ENCODE measurements around the gene ZNF138.

The ZNF138 gene

DNA sequence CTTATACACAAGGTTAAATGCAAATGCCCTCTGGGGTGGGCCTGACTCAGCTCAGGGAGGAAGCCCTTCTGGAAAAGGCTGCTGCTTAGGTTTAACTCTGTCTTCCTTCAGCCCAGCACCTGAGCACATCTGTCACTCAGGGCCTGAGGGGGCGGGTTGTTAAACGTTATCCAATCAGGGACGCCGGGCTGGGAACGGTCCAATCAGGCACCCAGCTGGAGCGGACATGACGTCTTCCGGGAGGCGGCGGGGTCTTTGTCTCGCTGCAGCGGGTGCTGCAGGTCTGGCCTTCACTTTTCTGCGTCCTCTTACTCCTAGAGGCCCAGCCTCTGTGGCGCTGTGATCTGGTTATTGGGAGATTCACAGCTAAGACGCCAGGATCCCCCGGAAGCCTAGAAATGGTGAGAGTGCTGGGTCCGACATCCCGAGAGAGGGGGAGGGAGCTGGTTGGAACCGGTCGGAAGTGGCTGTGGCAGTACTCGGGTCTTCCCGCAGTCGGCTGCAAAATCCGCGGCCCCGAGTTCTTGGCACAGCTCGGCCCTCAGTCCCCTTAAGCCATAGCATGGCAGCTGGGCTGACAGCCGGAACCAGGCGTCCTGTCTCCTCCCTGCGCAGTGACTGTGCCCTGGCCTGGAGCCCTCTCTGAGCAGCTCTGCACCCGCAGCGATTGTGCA lies at the start of gene ZNF138:
ZNF138 (plus strand) TSS at position 258 of the 674 bp plus-strand sequence; CDS start at position 399, 141 bp downstream.
- TF ChIP-seq GATA2 (IDR thresholded peaks at IDR 0.05; ENCODE audit: low read depth, low read length) (no peak; the same call in 1 of the 2 replicates), GATA3 (IDR thresholded peaks at IDR 0.05; ENCODE audit: low read depth, low read length) (no peak)

GRCh38 chr7:64744680-64745079 lies 49.5 kb upstream of the ZNF138 start:
- TF ChIP-seq GATA2 (IDR thresholded peaks at IDR 0.05; ENCODE audit: low read depth, low read length) (no peak), GATA3 (IDR thresholded peaks at IDR 0.05; ENCODE audit: low read depth, low read length) (no peak)

DNA sequence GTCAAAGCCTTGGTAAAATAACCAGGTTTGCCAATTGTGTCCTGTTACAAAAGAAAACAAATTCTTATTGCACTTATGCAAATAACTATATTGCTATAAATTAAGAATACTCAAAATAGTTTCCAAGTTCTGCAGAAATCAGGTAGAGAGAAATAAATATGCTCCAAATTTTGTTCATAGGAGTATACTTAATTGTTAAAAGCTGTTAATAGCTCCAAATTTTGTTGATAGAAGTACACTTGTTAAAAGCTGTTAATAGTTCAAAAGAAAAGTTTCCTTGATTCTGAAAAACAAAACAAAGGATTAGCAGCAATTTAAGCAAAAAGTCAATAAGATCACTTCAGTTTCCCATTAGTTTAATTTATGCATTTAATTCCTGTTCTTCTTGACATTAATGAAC lies 46.4 kb upstream of the ZNF138 start:
- TF ChIP-seq GATA3 (IDR thresholded peaks at IDR 0.05; ENCODE audit: low read depth, low read length) (no peak), GATA2 (IDR thresholded peaks at IDR 0.05; ENCODE audit: low read depth, low read length) (no peak)

GRCh38 chr7:64753032-64753431 lies 41.2 kb upstream of the ZNF138 start:
- TF ChIP-seq GATA3 (IDR thresholded peaks at IDR 0.05; ENCODE audit: low read depth, low read length), result no peak
- TF ChIP-seq GATA2 (IDR thresholded peaks at IDR 0.05; ENCODE audit: low read depth, low read length), result no peak

DNA sequence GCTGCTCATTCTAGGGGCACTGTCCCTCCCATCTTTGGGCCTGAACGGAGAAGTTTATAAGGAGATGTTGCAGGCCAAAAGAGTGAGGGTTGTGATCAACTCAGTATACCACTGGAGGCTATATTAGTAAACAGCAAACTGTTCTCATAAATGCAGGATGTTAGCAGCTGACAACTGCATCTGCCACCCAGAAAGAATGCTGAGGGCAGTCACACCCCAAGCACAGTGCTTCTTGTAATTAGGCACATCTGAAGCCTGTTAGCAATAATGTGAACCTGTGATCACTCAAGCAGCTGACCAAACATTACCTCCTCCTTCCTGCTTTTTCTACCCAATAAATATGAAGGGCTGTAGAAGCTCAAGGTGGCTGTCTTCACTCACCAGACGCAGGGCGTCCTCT lies 38.4 kb upstream of the ZNF138 start:
- no peak for TF ChIP-seq GATA2 (IDR thresholded peaks at IDR 0.05; ENCODE audit: low read depth, low read length)
- no peak for TF ChIP-seq GATA3 (IDR thresholded peaks at IDR 0.05; ENCODE audit: low read depth, low read length)

GRCh38 chr7:64758151-64758550 lies 36.1 kb upstream of the ZNF138 start:
- no peak for TF ChIP-seq GATA3 (IDR thresholded peaks at IDR 0.05; ENCODE audit: low read depth, low read length)
- no peak for TF ChIP-seq GATA2 (IDR thresholded peaks at IDR 0.05; ENCODE audit: low read depth, low read length)

- TF ChIP-seq GATA3 (IDR thresholded peaks at IDR 0.05; ENCODE audit: low read depth, low read length), result no peak
These were observed 25.4 kb upstream of the ZNF138 start for GRCh38 chr7:64768824-64769223.

DNA sequence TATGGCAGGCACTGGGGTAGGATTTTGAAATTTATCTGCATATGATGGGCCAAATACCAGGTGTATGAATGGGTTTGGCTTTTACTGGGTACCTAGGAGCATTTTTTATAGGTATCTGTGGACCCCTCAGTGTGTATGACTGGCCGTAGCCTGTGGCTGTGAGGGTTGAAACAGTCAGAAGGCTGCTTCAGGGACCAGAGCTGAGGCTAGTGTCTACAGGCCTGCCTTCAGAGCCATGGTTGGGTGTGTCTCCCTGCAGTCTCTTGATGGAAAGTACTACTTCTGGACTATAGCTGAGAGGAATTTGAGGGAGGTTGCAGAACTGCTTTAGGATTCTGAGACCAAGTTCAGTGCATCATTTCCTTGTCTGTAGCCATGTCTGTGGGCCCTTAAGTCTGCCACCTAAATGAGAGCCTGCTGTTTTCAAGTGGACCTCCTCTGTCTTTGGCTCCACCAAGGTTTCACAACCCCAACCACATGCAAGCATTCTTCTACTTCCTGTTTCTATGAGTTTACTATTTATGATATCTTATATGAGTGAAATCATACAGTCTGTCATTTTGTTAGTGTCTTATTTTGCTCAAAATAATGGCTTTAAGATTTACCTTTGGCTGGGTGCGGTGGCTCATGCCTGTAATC lies 19.9 kb upstream of the ZNF138 start:
- TF ChIP-seq GATA3 (IDR thresholded peaks at IDR 0.05; ENCODE audit: low read depth, low read length) (no peak), GATA2 (IDR thresholded peaks at IDR 0.05; ENCODE audit: low read depth, low read length) (no peak)

DNA sequence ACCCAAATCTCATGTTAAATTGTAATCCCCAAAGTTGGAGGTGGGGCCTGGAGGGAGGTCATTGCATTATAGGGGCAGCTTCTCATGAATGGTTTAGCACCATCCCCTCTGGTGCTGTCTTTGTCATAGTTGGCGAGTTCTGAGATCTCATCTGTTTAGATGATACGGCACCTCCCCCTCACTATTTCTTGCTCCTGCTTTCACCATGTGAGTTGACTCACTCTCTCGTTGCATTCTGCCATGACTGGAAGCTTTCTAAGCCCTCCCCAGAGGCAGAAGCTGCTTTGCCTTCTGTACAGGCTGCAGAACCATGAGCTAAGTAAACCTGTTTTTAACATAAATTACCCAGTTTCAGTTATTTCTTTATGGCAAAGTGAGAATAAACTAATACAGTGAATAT lies 18.9 kb upstream of the ZNF138 start:
- no peak for TF ChIP-seq GATA3 (IDR thresholded peaks at IDR 0.05; ENCODE audit: low read depth, low read length)
- no peak for TF ChIP-seq GATA2 (IDR thresholded peaks at IDR 0.05; ENCODE audit: low read depth, low read length)

DNA sequence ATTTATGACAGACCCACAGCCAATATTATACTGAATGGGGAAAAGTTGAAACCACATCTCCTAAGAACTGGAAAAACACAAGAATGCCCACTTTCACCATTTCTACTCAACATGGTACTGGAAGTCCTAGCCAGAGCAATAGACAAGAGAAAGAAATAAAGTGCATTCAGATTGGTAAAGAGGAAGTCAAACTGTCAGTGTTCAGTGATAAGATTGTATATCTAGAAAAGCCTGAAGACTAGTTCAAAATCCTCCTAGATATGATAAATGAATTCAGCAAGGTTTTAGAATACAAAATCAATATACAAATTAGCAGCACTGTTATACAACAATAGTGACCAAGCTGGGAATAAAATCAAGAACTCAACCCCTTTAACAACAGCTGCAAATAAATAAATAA lies 6.9 kb upstream of the ZNF138 start:
- TF ChIP-seq GATA3 (IDR thresholded peaks at IDR 0.05; ENCODE audit: low read depth, low read length), result no peak
- TF ChIP-seq GATA2 (IDR thresholded peaks at IDR 0.05; ENCODE audit: low read depth, low read length), result no peak

DNA sequence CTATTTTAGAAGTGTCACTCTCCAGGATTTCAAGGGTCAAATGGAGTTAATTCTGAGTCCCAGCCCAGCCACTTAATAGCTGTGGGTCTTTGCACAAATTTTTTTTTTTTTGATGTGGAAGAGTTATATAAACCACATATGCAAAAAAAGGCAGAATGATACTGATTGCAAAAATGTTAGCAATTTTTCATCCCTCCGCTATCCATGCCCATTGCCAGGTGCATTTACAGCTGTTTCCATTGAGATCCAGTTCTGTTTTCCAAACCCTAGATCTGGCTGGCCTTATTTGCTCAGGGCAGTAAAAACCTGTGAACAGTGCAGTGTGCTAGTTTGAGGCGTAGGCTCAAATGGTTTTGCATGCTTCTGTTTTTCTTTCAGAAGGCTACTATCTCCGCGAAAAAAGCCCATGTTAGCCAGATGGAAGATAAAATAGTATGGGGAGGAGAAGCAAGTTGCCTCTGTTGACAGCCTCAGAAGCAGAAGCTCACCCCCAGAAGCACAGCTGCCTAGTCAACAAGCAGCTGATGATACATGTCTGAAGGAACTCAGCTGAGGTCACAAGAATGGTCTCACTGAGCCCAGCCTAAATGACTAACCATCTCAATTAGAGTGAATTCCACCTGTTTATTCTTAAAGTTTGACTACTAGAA lies 997 bp upstream of the ZNF138 start:
- TF ChIP-seq GATA2 (IDR thresholded peaks at IDR 0.05; ENCODE audit: low read depth, low read length) (no peak), GATA3 (IDR thresholded peaks at IDR 0.05; ENCODE audit: low read depth, low read length) (no peak)

DNA sequence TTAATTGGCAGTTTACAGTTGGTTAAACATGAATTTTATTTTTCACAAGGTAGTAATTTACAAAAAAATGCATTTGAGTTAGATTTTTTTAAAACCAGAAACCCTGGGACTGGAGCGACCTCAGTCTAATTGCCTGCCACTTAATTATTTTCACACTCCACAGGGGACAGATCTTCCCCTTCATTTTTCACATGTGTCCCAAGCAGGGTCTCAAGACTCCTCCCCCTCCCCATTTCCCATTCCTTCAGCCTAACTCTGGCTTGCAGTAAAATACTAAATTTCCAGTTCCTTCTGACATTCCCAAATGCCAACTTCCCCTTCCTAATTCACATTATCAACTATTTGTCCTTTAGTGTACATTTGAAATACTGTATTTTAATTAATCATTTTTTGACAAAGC lies 948 bp downstream of the ZNF138 start:
- TF ChIP-seq GATA3 (IDR thresholded peaks at IDR 0.05; ENCODE audit: low read depth, low read length), result no peak
- TF ChIP-seq GATA2 (IDR thresholded peaks at IDR 0.05; ENCODE audit: low read depth, low read length), result no peak

- TF ChIP-seq GATA3 (IDR thresholded peaks at IDR 0.05; ENCODE audit: low read depth, low read length) (no peak), GATA2 (IDR thresholded peaks at IDR 0.05; ENCODE audit: low read depth, low read length) (no peak)
These were observed 8.5 kb downstream of the ZNF138 start for GRCh38 chr7:64802699-64803098.

DNA sequence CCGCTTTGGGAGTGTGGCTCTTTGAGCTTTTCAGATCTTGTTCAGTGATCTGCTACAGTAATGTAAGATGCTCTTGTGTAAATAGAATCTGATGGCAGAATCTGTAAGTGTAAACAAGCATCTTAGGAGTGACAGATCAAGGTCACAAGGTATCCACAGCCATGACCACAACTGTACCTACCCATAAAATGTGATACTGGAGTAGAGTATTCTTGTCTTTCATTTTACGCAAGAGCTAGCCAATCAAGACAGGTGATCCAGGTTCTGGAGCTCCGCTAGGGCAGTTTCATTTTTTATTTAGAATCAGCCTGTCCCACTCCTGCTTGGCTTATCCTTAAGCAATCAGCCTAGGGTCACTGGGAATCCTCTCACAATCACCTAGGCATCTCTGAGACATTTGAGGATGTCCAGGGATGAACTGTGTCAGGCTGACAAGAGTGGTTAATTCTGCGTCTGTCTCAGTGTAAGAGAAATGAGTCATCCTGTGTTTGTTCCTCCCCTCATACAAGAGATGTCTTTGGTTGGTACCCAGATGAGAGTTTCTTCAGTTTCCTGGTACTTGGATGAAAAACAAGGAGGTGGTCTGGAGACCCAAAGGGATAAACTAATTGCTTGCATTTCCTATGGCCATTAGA lies 13.6 kb downstream of the ZNF138 start:
- TF ChIP-seq GATA2 (IDR thresholded peaks at IDR 0.05; ENCODE audit: low read depth, low read length) (no peak), GATA3 (IDR thresholded peaks at IDR 0.05; ENCODE audit: low read depth, low read length) (no peak)
